Kidney tubule cell (primary cell): ENCODE measurements around the gene DDX24.

Experiments used
- DNase-seq: peaks from one replicate; pipeline ENCODE4 v3.0.0-alpha.2; 2018; ENCODE audit warnings: low spot score

DDX24 gene

GRCh38 chr14:94046696-94047250 is 34.2 kb downstream of the DDX24 start:
- no peak for DNase-seq

GRCh38 chr14:94045563-94046345 is 35.2 kb downstream of the DDX24 start:
- no peak for DNase-seq

- no peak for DNase-seq
Observed at GRCh38 chr14:94045101-94045500, 35.9 kb downstream of the DDX24 start.

GRCh38 chr14:94044476-94045091 is 36.4 kb downstream of the DDX24 start:
- DNase-seq = no peak

GRCh38 chr14:94043756-94044475 is 37.1 kb downstream of the DDX24 start:
- no peak for DNase-seq

- no peak for DNase-seq
Observed at GRCh38 chr14:94043111-94043755, 37.8 kb downstream of the DDX24 start.

GRCh38 chr14:94042433-94043091 is 38.4 kb downstream of the DDX24 start:
- no peak for DNase-seq

- DNase-seq = no peak
Observed at GRCh38 chr14:94041551-94042346, 39.3 kb downstream of the DDX24 start.

GRCh38 chr14:94040796-94041195 is 40.2 kb downstream of the DDX24 start:
- DNase-seq = no peak

- no peak for DNase-seq
Observed at GRCh38 chr14:94040247-94040646, 40.8 kb downstream of the DDX24 start.

GRCh38 chr14:94038921-94039629 is 41.9 kb downstream of the DDX24 start:
- DNase-seq = no peak

GRCh38 chr14:94038510-94038909 is 42.5 kb downstream of the DDX24 start:
- DNase-seq = no peak

- no peak for DNase-seq
Observed at GRCh38 chr14:94037954-94038353, 43.0 kb downstream of the DDX24 start.

GRCh38 chr14:94036313-94037167 is 44.5 kb downstream of the DDX24 start:
- DNase-seq = peak; percentile 78

GRCh38 chr14:94034886-94035285 is 46.1 kb downstream of the DDX24 start:
- no peak for DNase-seq

- DNase-seq = no peak
Observed at GRCh38 chr14:94031883-94032279, 49.1 kb downstream of the DDX24 start.

GRCh38 chr14:94031161-94031882 is 49.7 kb downstream of the DDX24 start:
- no peak for DNase-seq

- DNase-seq = no peak
Observed at GRCh38 chr14:94030571-94030970, 50.4 kb downstream of the DDX24 start.
